ENCODE data around the gene RPP40. TPM values are rescaled to one million over a fixed set of nuclear protein-coding genes. Genes with fewer than 3 reads are reported as not detected.

Gene RPP40
- total and polyA plus RNA-seq, 2 of the 8 experiments (the other 6 are each of a cell fraction or from before 2014, with no cell fraction given): 7.0 to 15.7 TPM

DNA sequence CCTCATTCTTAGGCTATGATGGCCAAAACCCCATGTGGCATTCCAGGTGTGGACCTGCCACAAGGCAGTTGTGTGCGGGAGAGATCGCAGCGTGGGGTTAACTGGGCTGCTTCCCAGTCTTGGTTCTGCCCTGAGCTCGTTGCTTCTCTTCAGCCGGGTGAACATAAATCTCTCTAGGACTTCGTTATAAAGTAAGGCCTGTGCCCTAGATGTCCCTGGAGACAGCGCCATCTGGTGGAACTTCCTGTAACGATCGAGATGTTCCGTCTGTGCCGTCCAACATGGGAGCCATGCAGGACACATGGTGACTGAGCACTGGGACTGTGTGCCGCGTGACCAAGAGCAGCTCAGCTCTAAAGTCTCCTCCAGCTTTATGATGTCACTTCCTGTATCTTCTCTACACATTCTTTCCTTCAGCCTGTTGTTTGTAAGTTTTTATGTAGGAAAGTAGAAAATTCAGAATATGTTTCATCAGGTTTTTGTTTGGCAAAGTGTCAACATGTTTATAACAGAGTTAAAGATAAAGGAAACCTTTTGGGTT is 26.8 kb upstream of the RPP40 start (continued):
- no peak for TF ChIP-seq FOSL1 (IDR thresholded peaks at IDR 0.05; ENCODE audit: insufficient read depth, low read depth, low read length)
- TF ChIP-seq JUND (IDR thresholded peaks at IDR 0.05; ENCODE audit: low read length): peak; percentile 68
- TF ChIP-seq RNF2 (IDR thresholded peaks at IDR 0.05; ENCODE audit: borderline replicate concordance, low read depth, low read length, missing control alignments, poor library complexity, severe bottlenecking): no peak
- TF ChIP-seq NRF1 (IDR thresholded peaks at IDR 0.05; ENCODE audit: low read depth, low read length): no peak
- no peak for TF ChIP-seq POU5F1 (IDR thresholded peaks at IDR 0.05; ENCODE audit: low read depth, low read length)
- TF ChIP-seq CREB1 (IDR thresholded peaks at IDR 0.05): peak; percentile 73
- no peak for TF ChIP-seq CHD1 (IDR thresholded peaks at IDR 0.05; ENCODE audit: low read depth, low read length)
- TF ChIP-seq CTBP2 (IDR thresholded peaks at IDR 0.05; ENCODE audit: borderline replicate concordance, insufficient read depth, insufficient read length, low read length): no peak
- TF ChIP-seq PHF8 (conservative IDR thresholded peaks at IDR 0.05; ENCODE audit: low read depth, low read length): no peak
- no peak for TF ChIP-seq NANOG (IDR thresholded peaks at IDR 0.05; ENCODE audit: insufficient read depth, low read depth, low read length, poor library complexity, severe bottlenecking)
- no peak for TF ChIP-seq EZH2 (IDR thresholded peaks at IDR 0.05; ENCODE audit: low read depth, low read length, severe bottlenecking)
- TF ChIP-seq SIRT6 (IDR thresholded peaks at IDR 0.05; ENCODE audit: low read length): no peak
